ENCODE results near the gene LSM14A. TPM values are rescaled to one million over a fixed set of nuclear protein-coding genes. Genes with fewer than 3 reads are reported as not detected.

The LSM14A gene
- total and polyA plus RNA-seq, 2 of the 13 experiments (the other 11 are each of a cell fraction or from before 2014, with no cell fraction given), result 77.0 to 83.6 TPM

- TF ChIP-seq ZNF772 (CRISPR knock-in tag; IDR thresholded peaks at IDR 0.05) (peak; percentile 29; the same call in 1 of the 2 replicates), KDM3A (CRISPR knock-in tag; IDR thresholded peaks at IDR 0.05; ENCODE audit: low read depth) (peak; percentile 35; the same call in 1 of the 2 replicates), KAT8 (CRISPR knock-in tag; IDR thresholded peaks at IDR 0.05) (peak; percentile 87), BHLHE40 (IDR thresholded peaks at IDR 0.05; ENCODE audit: low read length) (no peak), PAF1 (CRISPR knock-in tag; IDR thresholded peaks at IDR 0.05) (no peak), SMARCC2 (IDR thresholded peaks at IDR 0.05) (no peak), ZBTB4 (CRISPR knock-in tag; IDR thresholded peaks at IDR 0.05; ENCODE audit: borderline replicate concordance) (no peak), THAP11 (CRISPR knock-in tag; IDR thresholded peaks at IDR 0.05) (peak; percentile 82), ZNF839 (CRISPR knock-in tag; IDR thresholded peaks at IDR 0.05; ENCODE audit: borderline replicate concordance) (no peak), NFKBIZ (CRISPR knock-in tag; IDR thresholded peaks at IDR 0.05) (0 out of 2 replicates have a peak, but pooled peaks have one; percentile 67), SP2 (CRISPR knock-in tag; IDR thresholded peaks at IDR 0.05) (no peak; the same call in none of the 2 replicates), ADNP (CRISPR knock-in tag; IDR thresholded peaks at IDR 0.05) (no peak), ZNF800 (CRISPR knock-in tag; IDR thresholded peaks at IDR 0.05) (no peak), ZNF552 (CRISPR knock-in tag; IDR thresholded peaks at IDR 0.05; ENCODE audit: borderline replicate concordance) (no peak), ZNF441 (CRISPR knock-in tag; IDR thresholded peaks at IDR 0.05; ENCODE audit: borderline replicate concordance) (no peak; the same call in 1 of the 2 replicates), CEBPG (CRISPR knock-in tag; IDR thresholded peaks at IDR 0.05) (no peak), TRAFD1 (CRISPR knock-in tag; IDR thresholded peaks at IDR 0.05; ENCODE audit: borderline replicate concordance) (no peak), CREB3 (CRISPR knock-in tag; IDR thresholded peaks at IDR 0.05) (no peak), SKI (IDR thresholded peaks at IDR 0.05; ENCODE audit: partially characterized antibody) (peak; percentile 89), FUBP1 (CRISPR knock-in tag; IDR thresholded peaks at IDR 0.05; ENCODE audit: borderline replicate concordance) (no peak)
Measured at GRCh38 chr19:34171877-34172660, at the start of gene LSM14A (continued).
